Right lobe of liver (tissue), 6 donors: ENCODE measurements around the gene MFSD1. TPM values are rescaled to one million over a fixed set of nuclear protein-coding genes. Genes with fewer than 3 reads are reported as not detected.
A peak's percentile ranks its signal among the peaks of the same experiment; 100 is the strongest.

ENCODE experiments used
- ATAC-seq, 4 donors: fragments of 200-7000 bp; cut with Tn5 transposase; one replicate each; pipeline ENCODE4 v1.9.1; 2020; ENCODE audit warnings: mild to moderate bottlenecking in 4 of 4, moderate library complexity in 4 of 4
- DNase-seq, 3 donors: peaks; one replicate each; pipeline ENCODE4 v3.0.0-alpha.2; 2020
- H3K27ac ChIP-seq, 3 donors: fragments of 200-600 bp; one replicate each; pipeline ENCODE4 v1.8.0; 2022
- H3K27me3 ChIP-seq, 2 donors: fragments of 200-600 bp; one replicate each; pipeline ENCODE4 v1.8.0; 2022
- H3K36me3 ChIP-seq, 4 donors: fragments of 200-600 bp; sonication (generic) in 1 of 4; one replicate each; pipeline versions ENCODE4 v1.5.1 to v1.8.0; 2017 to 2022; ENCODE audit warnings: control low read depth in 1 of 4
- H3K4me1 ChIP-seq, 4 donors: fragments of 200-600 bp; sonication (generic) in 1 of 4; one replicate each; pipeline versions ENCODE4 v1.5.1 to v1.8.0; 2017 to 2022; ENCODE audit warnings: control low read depth in 1 of 4
- H3K4me3 ChIP-seq, 3 donors: fragments of 200-600 bp; one replicate each; pipeline ENCODE4 v1.8.0; 2022
- H3K9me3 ChIP-seq, 4 donors: fragments of 200-600 bp; sonication (generic) in 1 of 4; one replicate each; pipeline versions ENCODE4 v1.5.1 to v1.8.0; 2017 to 2022; ENCODE audit warnings: control low read depth in 1 of 4
- CTCF ChIP-seq, 4 donors: fragments of 200-600 bp in 3 of 4; fragments of 450-650 bp in 1 of 4; IDR thresholded peaks; one replicate each; pipeline versions ENCODE4 v1.5.1 to v1.8.0; 2016 to 2022; ENCODE audit warnings: antibody characterized with exemption in 4 of 4, mild to moderate bottlenecking in 2 of 4
- POLR2A ChIP-seq: fragments of 450-650 bp; IDR thresholded peaks from one replicate; pipeline ENCODE4 v1.6.1; 2017; ENCODE audit warnings: antibody characterized with exemption, mild to moderate bottlenecking
- WGBS: methylation state at CpG from one replicate; pipeline ENCODE4 v1.1.6; 2018; ENCODE audit warnings: low coverage, low lambda C conversion rate; ENCODE audit not compliant: insufficient coverage; ENCODE audit errors: missing lambda C conversion rate; 5-methylcytosine and 5-hydroxymethylcytosine counted together
- intact Hi-C, 2 donors: fragments of 100-400 bp; cut with DNase I; formaldehyde crosslinking; loops; one replicate each; pipeline versions ENCODE4 v1.11.2 to v1.14.1; 2022
- total RNA-seq, 6 experiments: library from RNA; depleted of rRNA in 2 of 6; stranded (reverse); fragments of >200 nt in 2 of 6; fragmentation: NEBNext Ultra II Directional in 3 of 6; extraction: Animal tissue kit (Norgen Biotek cat#: 25700) in 3 of 6; gene quantifications; one replicate each; pipeline versions ENCODE4 v1.1.0 to v1.2.4, GENCODE V29; 2016 to 2023
- donor health status: DM: no; HTN: yes; CAD: no.
- donor health status: DM: no; HTN: no; CAD: no.
- donor health status: DM: no; HTN: no; CAD: no.
- donor health status: DM: no; HTN: yes; CAD: no.
- donor health status: DM: no; HTN: yes; CAD: no.

The MFSD1 gene
- total RNA-seq, 6 experiments from 2014 or later = 25.3 to 38.5 (median 35.3) TPM

GRCh38 chr3:158808697-158809096 lies 6.8 kb downstream of the MFSD1 start:
- H3K9me3 ChIP-seq = no peaks in the 10 kb centered on the region
- H3K36me3 ChIP-seq = peaks cover 0 to 53% (median 9%) of the 10 kb centered on the region in 4 donors
- H3K27me3 ChIP-seq = no peaks in the 10 kb centered on the region
- intact Hi-C loops = no loop called here
- H3K4me1 ChIP-seq = no peaks in the 10 kb centered on the region
- no peak overlapping the region for H3K27ac ChIP-seq
- DNase-seq = no peak
- ATAC-seq = peak in 1 of 4 donors; percentile 26
- 95% methylated on average over 3 of the region's 3 CpGs for WGBS
- H3K4me3 ChIP-seq = no peak overlapping the region
- TF ChIP-seq CTCF (IDR thresholded peaks at IDR 0.05) (no peak), POLR2A (no peak)

- no peaks in the 10 kb centered on the region for H3K4me1 ChIP-seq
- 79% methylated on average over 4 of the region's 4 CpGs for WGBS
- ATAC-seq = peak; percentile 47 to 76 (median 67)
- H3K9me3 ChIP-seq = no peaks in the 10 kb centered on the region
- intact Hi-C loops = no loop called here
- H3K36me3 ChIP-seq = peaks cover 0 to 63% (median 14%) of the 10 kb centered on the region in 4 donors
- no peak for DNase-seq
- no peaks in the 10 kb centered on the region for H3K27me3 ChIP-seq
- TF ChIP-seq POLR2A = peak; percentile 31
- TF ChIP-seq CTCF (IDR thresholded peaks at IDR 0.05) = no peak
- peak overlapping the region in 1 of 3 donors; percentile 29 for H3K27ac ChIP-seq
- H3K4me3 ChIP-seq = no peak overlapping the region
Measured at GRCh38 chr3:158809642-158810041, 7.8 kb downstream of the MFSD1 start.

- ATAC-seq (peak in 2 of 4 donors; percentile 33 to 49), DNase-seq (no peak)
- 84% methylated on average over 8 of the region's 8 CpGs for WGBS
- TF ChIP-seq CTCF (IDR thresholded peaks at IDR 0.05) (no peak), POLR2A (no peak)
- Histone ChIP-seq H3K36me3 (peaks cover 0 to 68% (median 16%) of the 10 kb centered on the region in 4 donors), H3K27me3 (no peaks in the 10 kb centered on the region), H3K4me1 (no peaks in the 10 kb centered on the region), H3K9me3 (no peaks in the 10 kb centered on the region), H3K27ac (peak overlapping the region in 1 of 3 donors; percentile 33), H3K4me3 (no peak overlapping the region)
- intact Hi-C loops = no loop called here
Measured at GRCh38 chr3:158810823-158811724, 9.2 kb downstream of the MFSD1 start.

GRCh38 chr3:158819282-158819681 lies 17.4 kb downstream of the MFSD1 start:
- Histone ChIP-seq H3K4me3 (no peak overlapping the region), H3K9me3 (no peaks in the 10 kb centered on the region), H3K27me3 (no peaks in the 10 kb centered on the region), H3K4me1 (no peaks in the 10 kb centered on the region), H3K27ac (peak overlapping the region in 2 of 3 donors; percentile 24 to 41), H3K36me3 (peaks cover 4 to 60% (median 27%) of the 10 kb centered on the region in 4 donors)
- TF ChIP-seq CTCF (IDR thresholded peaks at IDR 0.05) (no peak), POLR2A (no peak)
- ATAC-seq (peak in 3 of 4 donors; percentile 12 to 46 (median 36)), DNase-seq (no peak)
- WGBS = 60% methylated on average over 3 of the region's 3 CpGs
- intact Hi-C loops = no loop called here
